Measurements from ENCODE around the gene SLC39A5.
"Not testable (repeated sequence)": the region's sequence is repeated elsewhere in the genome, so short reads cannot be mapped to it uniquely, and the experiment has no call there.

The SLC39A5 gene

GRCh38 chr12:56229916-56230431 is at the start of gene SLC39A5:
Gene SLC39A5, plus strand, starts transcription at chr12:56230051. Its CDS starts 1,224 bp downstream, at chr12:56231275.
- no peak for DNase-seq

GRCh38 chr12:56186957-56187356 is 42.9 kb upstream of the SLC39A5 start:
- no peak for DNase-seq

GRCh38 chr12:56188131-56188777 is 41.6 kb upstream of the SLC39A5 start:
- DNase-seq: no peak

- DNase-seq: no peak
These were observed 41.1 kb upstream of the SLC39A5 start for GRCh38 chr12:56188778-56189098.

- DNase-seq: peak; percentile 89
These were observed 40.5 kb upstream of the SLC39A5 start, which contains the start of gene SMARCC2 for GRCh38 chr12:56189099-56189917. Gene SMARCC2, minus strand, starts transcription at chr12:56189483. Its CDS starts 22 bp downstream, at chr12:56189461.

GRCh38 chr12:56189918-56190694 is 39.7 kb upstream of the SLC39A5 start:
- DNase-seq: peak; percentile 97

GRCh38 chr12:56190695-56191155 is 39.1 kb upstream of the SLC39A5 start:
- DNase-seq: no peak

GRCh38 chr12:56192582-56192981 is 37.3 kb upstream of the SLC39A5 start:
- DNase-seq: no peak

- peak; percentile 83 for DNase-seq
These were observed 36.7 kb upstream of the SLC39A5 start for GRCh38 chr12:56193025-56193578.

- not testable (repeated sequence) for DNase-seq
These were observed 32.9 kb upstream of the SLC39A5 start for GRCh38 chr12:56196818-56197550.

GRCh38 chr12:56197921-56198635 is 31.8 kb upstream of the SLC39A5 start:
- DNase-seq: no peak

- no peak for DNase-seq
These were observed 31.0 kb upstream of the SLC39A5 start for GRCh38 chr12:56198836-56199235.

- no peak for DNase-seq
These were observed 27.5 kb upstream of the SLC39A5 start for GRCh38 chr12:56202366-56202765.

- no peak for DNase-seq
These were observed 27.0 kb upstream of the SLC39A5 start for GRCh38 chr12:56202838-56203237.

- DNase-seq: no peak
These were observed 25.6 kb upstream of the SLC39A5 start for GRCh38 chr12:56204275-56204674.

GRCh38 chr12:56205445-56205844 is 24.4 kb upstream of the SLC39A5 start:
- no peak for DNase-seq

GRCh38 chr12:56206452-56207166 is 23.2 kb upstream of the SLC39A5 start:
- peak; percentile 59 for DNase-seq

- no peak for DNase-seq
These were observed 21.8 kb upstream of the SLC39A5 start for GRCh38 chr12:56208006-56208405.

- DNase-seq: no peak
These were observed 17.5 kb upstream of the SLC39A5 start for GRCh38 chr12:56212361-56212760.

- DNase-seq: no peak
These were observed 16.0 kb upstream of the SLC39A5 start for GRCh38 chr12:56213878-56214277.

GRCh38 chr12:56216461-56216860 is 13.4 kb upstream of the SLC39A5 start:
- DNase-seq: no peak

Measured in stimulated activated CD8-positive, alpha-beta memory T cell treated with anti-CD3 and anti-CD28 coated beads, Interleukin-4, amount 100 ng/mL, for 48 hours (primary cell).